Transverse colon (tissue), 4 donors: ENCODE data around the gene TEAD3. TPM values are rescaled to one million over a fixed set of nuclear protein-coding genes. Genes with fewer than 3 reads are reported as not detected.

Experiments used
- DNase-seq: peaks from one replicate; pipeline ENCODE4 v3.0.0-alpha.2; 2019
- H3K27ac ChIP-seq, 4 donors: fragments of 200-600 bp; sonication (generic); 2 replicates each; pipeline ENCODE4 v1.5.1; 2016 to 2018; ENCODE audit warnings: inconsistent platforms in 4 of 4
- H3K27me3 ChIP-seq: fragments of 200-600 bp; sonication (generic); 2 replicates; pipeline ENCODE4 v1.5.1; 2017; ENCODE audit warnings: inconsistent platforms
- H3K36me3 ChIP-seq, 4 donors: fragments of 200-600 bp; sonication (generic); 2 replicates each; pipeline ENCODE4 v1.5.1; 2017 to 2019; ENCODE audit warnings: inconsistent platforms in 4 of 4
- H3K4me1 ChIP-seq, 4 donors: fragments of 200-600 bp; sonication (generic); 2 replicates each; pipeline ENCODE4 v1.5.1; 2017 to 2020; ENCODE audit warnings: inconsistent platforms in 4 of 4
- H3K4me3 ChIP-seq, 4 donors: fragments of 200-600 bp; sonication (generic); 1 replicate in 1 of 4; 2 replicates in 3 of 4; pipeline versions ENCODE4 v1.5.1 to v1.6.1; 2017 to 2019; ENCODE audit warnings: inconsistent platforms in 4 of 4
- H3K9me3 ChIP-seq, 2 donors: fragments of 200-600 bp; sonication (generic); 2 replicates each; pipeline ENCODE4 v1.5.1; 2017 to 2019; ENCODE audit warnings: inconsistent platforms in 2 of 2
- CTCF ChIP-seq, 5 experiments: fragments of 200-600 bp in 3 of 5; fragments of 450-650 bp in 2 of 5; sonication (generic) in 3 of 5; IDR thresholded peaks; 1 replicate in 2 of 5; 2 replicates in 3 of 5; pipeline ENCODE4 v1.5.1; 2016 to 2017; ENCODE audit warnings: antibody characterized with exemption in 5 of 5, inconsistent platforms in 3 of 5, mild to moderate bottlenecking in 2 of 5, moderate library complexity in 1 of 5
- EP300 ChIP-seq: sonication (generic); formaldehyde crosslinking; IDR thresholded peaks from one replicate; pipeline ENCODE4 v1.6.1; 2017; ENCODE audit warnings: antibody characterized with exemption, low read depth
- POLR2A ChIP-seq: fragments of 450-650 bp; IDR thresholded peaks from one replicate; pipeline ENCODE4 v1.6.1; 2016; ENCODE audit warnings: antibody characterized with exemption, mild to moderate bottlenecking, moderate library complexity
- POLR2AphosphoS5 ChIP-seq, 3 donors: sonication (generic); formaldehyde crosslinking; IDR thresholded peaks; one replicate each; pipeline ENCODE4 v1.6.1; 2016; ENCODE audit warnings: antibody characterized with exemption in 3 of 3
- WGBS, 2 donors: methylation state at CpG; one replicate each; pipeline ENCODE4 v1.1.5; 2018; ENCODE audit warnings: low coverage in 1 of 2; 5-methylcytosine and 5-hydroxymethylcytosine counted together
- in situ Hi-C, 4 donors: fragments of 200-750 bp; cut with MboI; loops; one replicate each; pipeline versions ENCODE4 v1.15.0 to v1.15.1; 2017; ENCODE audit warnings: low sequenced_read_pairs in 3 of 4, low pct_ligation_motif_present in 1 of 4, low pct_unique_long_range_greater_than_20kb in 1 of 4
- intact Hi-C: fragments of 100-400 bp; cut with DNase I; formaldehyde crosslinking; loops from one replicate; pipeline ENCODE4 v1.15.1; 2023; ENCODE audit warnings: low total_unique reads
- total RNA-seq, 4 donors: library from RNA; depleted of rRNA; stranded (reverse); fragments of >200 nt; gene quantifications; one replicate each; pipeline ENCODE4 v1.1.0, GENCODE V29; 2016

The TEAD3 gene
- total RNA-seq, 4 donors from 2014 or later, result 23.0 to 67.7 (median 25.3) TPM

- peak; percentile 58 for DNase-seq
- intact Hi-C loops, result no loop called here
- in situ Hi-C loops, result no loop called here
- WGBS, 2 donors, result 12% methylated on average over 25 of the region's 63 CpGs; no CpG with 5 or more reads in 1 of the 2 donors
- H3K4me1 ChIP-seq, result peaks cover 16 to 54% (median 47%) of the 10 kb centered on the region in 4 donors
- H3K9me3 ChIP-seq, result no peaks in the 10 kb centered on the region
- H3K4me3 ChIP-seq, result peak overlapping the region; percentile 64 to 98 (median 94)
- TF ChIP-seq POLR2A (peak; percentile 43), POLR2AphosphoS5 (IDR thresholded peaks at IDR 0.05) (peak in 2 of 3 donors; percentile 30 to 31), EP300 (no peak), CTCF (IDR thresholded peaks at IDR 0.05) (no peak)
- peak overlapping the region; percentile 94 to 99 (median 98) for H3K27ac ChIP-seq
- peaks cover 11% of the 10 kb centered on the region for H3K27me3 ChIP-seq
- H3K36me3 ChIP-seq, result no peaks in the 10 kb centered on the region
These were observed 641 bp downstream of the TEAD3 start for GRCh38 chr6:35496036-35496840.

- DNase-seq, result no peak
- WGBS, 2 donors, result 60 to 64% methylated on average over 1 to 9 of the region's 9 CpGs
- no peaks in the 10 kb centered on the region for H3K9me3 ChIP-seq
- H3K27ac ChIP-seq, result peak overlapping the region; percentile 94 to 99 (median 98)
- H3K4me3 ChIP-seq, result peak overlapping the region; percentile 64 to 98 (median 94)
- no peaks in the 10 kb centered on the region for H3K36me3 ChIP-seq
- in situ Hi-C loops, result no loop called here
- peaks cover 22 to 62% (median 53%) of the 10 kb centered on the region in 4 donors for H3K4me1 ChIP-seq
- H3K27me3 ChIP-seq, result peaks cover 11% of the 10 kb centered on the region
- intact Hi-C loops, result no loop called here
- no peak for TF ChIP-seq EP300
- TF ChIP-seq CTCF (IDR thresholded peaks at IDR 0.05), result no peak
- no peak for TF ChIP-seq POLR2A
- peak in 2 of 3 donors; percentile 41 to 53 for TF ChIP-seq POLR2AphosphoS5 (IDR thresholded peaks at IDR 0.05)
These were observed 1.4 kb downstream of the TEAD3 start for GRCh38 chr6:35495258-35496035.

- Histone ChIP-seq H3K4me1 (peaks cover 26 to 75% (median 66%) of the 10 kb centered on the region in 4 donors), H3K27ac (peak overlapping the region; percentile 94 to 99 (median 98)), H3K36me3 (no peaks in the 10 kb centered on the region), H3K9me3 (no peaks in the 10 kb centered on the region), H3K4me3 (peak overlapping the region in 3 of 4 donors; percentile 6 to 95 (median 12)), H3K27me3 (peaks cover 11% of the 10 kb centered on the region)
- no peak for TF ChIP-seq POLR2AphosphoS5 (IDR thresholded peaks at IDR 0.05)
- in situ Hi-C loops, result no loop called here
- intact Hi-C loops, result no loop called here
- WGBS, 2 donors, result 10% methylated on average over 4 of the region's 4 CpGs; no CpG with 5 or more reads in 1 of the 2 donors
- DNase-seq, result no peak
These were observed 2.7 kb downstream of the TEAD3 start for GRCh38 chr6:35494161-35494563.

- no peaks in the 10 kb centered on the region for H3K9me3 ChIP-seq
- 44 to 76% methylated on average over 3 to 28 of the region's 28 CpGs for WGBS, 2 donors
- intact Hi-C loops (no loop called here), in situ Hi-C loops (no loop called here)
- H3K4me3 ChIP-seq, result peak overlapping the region in 1 of 4 donors; percentile 95
- no peak for DNase-seq
- H3K27ac ChIP-seq, result peak overlapping the region; percentile 94 to 99 (median 98)
- TF ChIP-seq CTCF (IDR thresholded peaks at IDR 0.05) (no peak), EP300 (no peak), POLR2AphosphoS5 (IDR thresholded peaks at IDR 0.05) (peak in 1 of 3 donors; percentile 6)
- H3K27me3 ChIP-seq, result peaks cover 11% of the 10 kb centered on the region
- no peaks in the 10 kb centered on the region for H3K36me3 ChIP-seq
- peaks cover 30 to 82% (median 71%) of the 10 kb centered on the region in 4 donors for H3K4me1 ChIP-seq
These were observed 3.4 kb downstream of the TEAD3 start for GRCh38 chr6:35493307-35493983.
